Measurements from ENCODE around the gene SP100.
"Not testable (repeated sequence)": the region's sequence is repeated elsewhere in the genome, so short reads cannot be mapped to it uniquely, and the experiment has no call there.

SP100 gene

GRCh38 chr2:230457793-230458192 lies 41.8 kb downstream of the SP100 start:
- DNase-seq (ENCODE audit: low read depth in 3 of 3), result no peak

GRCh38 chr2:230459216-230459615 lies 43.2 kb downstream of the SP100 start:
- no peak for DNase-seq (ENCODE audit: low read depth in 3 of 3)

- no peak for DNase-seq (ENCODE audit: low read depth in 3 of 3)
Observed at GRCh38 chr2:230471074-230471473, 55.1 kb downstream of the SP100 start.

GRCh38 chr2:230472621-230473018 lies 56.6 kb downstream of the SP100 start:
- peak in 1 of 3 experiments; percentile 6 for DNase-seq (ENCODE audit: low read depth in 3 of 3)

- no peak for DNase-seq (ENCODE audit: low read depth in 3 of 3)
Observed at GRCh38 chr2:230473378-230473777, 57.4 kb downstream of the SP100 start.

- DNase-seq (ENCODE audit: low read depth in 3 of 3), result no peak
Observed at GRCh38 chr2:230475143-230475542, 59.1 kb downstream of the SP100 start.

GRCh38 chr2:230485801-230486341 lies 69.9 kb downstream of the SP100 start:
- DNase-seq (ENCODE audit: low read depth in 3 of 3), result no peak

- not testable (repeated sequence) for DNase-seq (ENCODE audit: low read depth in 3 of 3)
Observed at GRCh38 chr2:230491219-230491618, 75.2 kb downstream of the SP100 start.

GRCh38 chr2:230492107-230492506 lies 76.1 kb downstream of the SP100 start:
- no peak for DNase-seq (ENCODE audit: low read depth in 3 of 3)

- DNase-seq (ENCODE audit: low read depth in 3 of 3), result no peak
Observed at GRCh38 chr2:230494980-230495379, 79.0 kb downstream of the SP100 start.

GRCh38 chr2:230496891-230497290 lies 80.9 kb downstream of the SP100 start:
- DNase-seq (ENCODE audit: low read depth in 3 of 3), result no peak

GRCh38 chr2:230498506-230499107 lies 82.6 kb downstream of the SP100 start:
- no peak for DNase-seq (ENCODE audit: low read depth in 3 of 3)

- no peak for DNase-seq (ENCODE audit: low read depth in 3 of 3)
Observed at GRCh38 chr2:230502593-230502992, 86.6 kb downstream of the SP100 start.

- DNase-seq (ENCODE audit: low read depth in 3 of 3), result no peak
Observed at GRCh38 chr2:230503798-230504197, 87.8 kb downstream of the SP100 start.

GRCh38 chr2:230505162-230505561 lies 89.2 kb downstream of the SP100 start:
- no peak for DNase-seq (ENCODE audit: low read depth in 3 of 3)

GRCh38 chr2:230512955-230513748 lies 97.2 kb downstream of the SP100 start:
- DNase-seq (ENCODE audit: low read depth in 3 of 3), result no peak

GRCh38 chr2:230520061-230520874 lies 104.3 kb downstream of the SP100 start:
- no peak for DNase-seq (ENCODE audit: low read depth in 3 of 3)

- no peak for DNase-seq (ENCODE audit: low read depth in 3 of 3)
Observed at GRCh38 chr2:230520875-230521155, 104.8 kb downstream of the SP100 start.

GRCh38 chr2:230521386-230521785 lies 105.4 kb downstream of the SP100 start:
- DNase-seq (ENCODE audit: low read depth in 3 of 3), result no peak

- no peak for DNase-seq (ENCODE audit: low read depth in 3 of 3)
Observed at GRCh38 chr2:230525682-230526081, 109.7 kb downstream of the SP100 start.

- DNase-seq (ENCODE audit: low read depth in 3 of 3), result no peak
Observed at GRCh38 chr2:230537531-230537976, 121.6 kb downstream of the SP100 start.

- DNase-seq (ENCODE audit: low read depth in 3 of 3), result no peak
Observed at GRCh38 chr2:230540332-230540731, 124.3 kb downstream of the SP100 start.
